IMR-90 (cell line): ENCODE data around the gene ALS2CL. TPM values are rescaled to one million over a fixed set of nuclear protein-coding genes. Genes with fewer than 3 reads are reported as not detected.

Experiments used
- ATAC-seq: fragments of 200-7000 bp; cut with Tn5 transposase; 2 replicates; pipeline ENCODE4 v1.9.1; 2020; ENCODE audit warnings: low read depth, mild to moderate bottlenecking, moderate library complexity
- BruUV-seq: library from RNA; stranded (reverse); fragments of 400-500 nt; replicated peaks from 2 replicates; lab custom pipeline; 2021; lab: Mats Ljungman, UMichigan
- CTCF ChIA-PET: fragments of 300-600 bp; formaldehyde crosslinking; extraction: SDS; loops from one replicate; lab custom pipeline; 2021; ENCODE audit warnings: antibody characterized with exemption; lab: Yijun Ruan, JAX
- POLR2A ChIA-PET: fragments of 300-600 bp; sonication (Branson Sonifier 250); formaldehyde crosslinking; loops from one replicate; lab custom pipeline; 2022; ENCODE audit warnings: antibody characterized with exemption; ENCODE audit not compliant: unreplicated experiment; lab: Charles Lee
- DNase-seq: peaks from one replicate; pipeline ENCODE4 v3.0.0; 2013
- H2AFZ ChIP-seq: replicated peaks from 2 replicates; pipeline ENCODE3; 2013; ENCODE audit warnings: low read length, mild to moderate bottlenecking; ENCODE audit not compliant: poor library complexity
- H2AK5ac ChIP-seq: 2 replicates; pipeline ENCODE4 v1.6.1; 2013; ENCODE audit warnings: low read depth, low read length, inconsistent platforms
- H2AK9ac ChIP-seq: replicated peaks from 2 replicates; pipeline ENCODE3; 2013; ENCODE audit warnings: mild to moderate bottlenecking, low read depth, low read length, moderate library complexity; ENCODE audit not compliant: poor library complexity
- H2BK120ac ChIP-seq: 2 replicates; pipeline ENCODE4 v1.6.1; 2013; ENCODE audit warnings: low read depth, low read length, inconsistent platforms
- H2BK15ac ChIP-seq: 3 replicates; pipeline ENCODE4 v1.6.1; 2013; ENCODE audit warnings: low read depth, low read length, inconsistent platforms
- H2BK20ac ChIP-seq: 2 replicates; pipeline ENCODE4 v1.6.1; 2013; ENCODE audit warnings: low read depth, mild to moderate bottlenecking, inconsistent platforms, low read length, moderate library complexity
- H2BK5ac ChIP-seq: 2 replicates; pipeline ENCODE4 v1.6.1; 2013; ENCODE audit warnings: mild to moderate bottlenecking, low read depth, low read length, inconsistent platforms; ENCODE audit not compliant: poor library complexity, severe bottlenecking
- H3K14ac ChIP-seq: replicated peaks from 2 replicates; pipeline ENCODE4 v1.6.1; 2013; ENCODE audit warnings: low read depth, low read length, inconsistent platforms
- H3K18ac ChIP-seq: 2 replicates; pipeline ENCODE4 v1.6.1; 2013; ENCODE audit warnings: low read depth, low read length, control low read depth
- H3K23ac ChIP-seq: 2 replicates; pipeline ENCODE4 v1.6.1; 2013; ENCODE audit warnings: low read depth, low read length, inconsistent platforms
- H3K27ac ChIP-seq: 2 replicates; pipeline ENCODE4 v1.5.1; 2013; ENCODE audit warnings: mild to moderate bottlenecking, control low read depth, low read length; ENCODE audit not compliant: insufficient read depth
- H3K27me3 ChIP-seq: 2 replicates; pipeline ENCODE4 v1.6.1; 2013; ENCODE audit warnings: low read length; ENCODE audit not compliant: control insufficient read depth, insufficient read depth
- H3K36me3 ChIP-seq: 2 replicates; pipeline ENCODE4 v1.6.1; 2013; ENCODE audit warnings: low read length, mixed read lengths; ENCODE audit not compliant: control insufficient read depth, insufficient read depth
- H3K4ac ChIP-seq: 2 replicates; pipeline ENCODE4 v1.6.1; 2013; ENCODE audit warnings: low read depth, low read length, inconsistent platforms
- H3K4me1 ChIP-seq: 2 replicates; pipeline ENCODE4 v1.6.1; 2013; ENCODE audit warnings: low read length, mixed read lengths; ENCODE audit not compliant: control insufficient read depth, insufficient read depth
- H3K4me2 ChIP-seq: 2 replicates; pipeline ENCODE4 v1.6.1; 2013; ENCODE audit warnings: low read depth, mild to moderate bottlenecking, control low read depth, low read length, moderate library complexity
- H3K4me3 ChIP-seq: 2 replicates; pipeline ENCODE4 v1.5.1; 2013; ENCODE audit warnings: low read depth, mild to moderate bottlenecking, control low read depth, low read length, moderate library complexity; ENCODE audit not compliant: insufficient read depth
- H3K56ac ChIP-seq: 2 replicates; pipeline ENCODE4 v1.6.1; 2013; ENCODE audit warnings: low read length, inconsistent platforms; ENCODE audit not compliant: insufficient read depth; ENCODE audit errors: extremely low read depth
- H3K79me1 ChIP-seq, 2 experiments: 2 replicates each; pipeline ENCODE4 v1.6.1; 2013; ENCODE audit warnings: low read length in 2 of 2, inconsistent platforms in 1 of 2, low read depth in 1 of 2
- H3K9ac ChIP-seq: 2 replicates; pipeline ENCODE4 v1.6.1; 2013; ENCODE audit warnings: low read depth, low read length, control low read depth
- H3K9me1 ChIP-seq: 2 replicates; pipeline ENCODE4 v1.6.1; 2013; ENCODE audit warnings: low read length, inconsistent platforms; ENCODE audit not compliant: insufficient read depth
- H3K9me3 ChIP-seq: 2 replicates; pipeline ENCODE4 v1.6.1; 2013; ENCODE audit warnings: low read length; ENCODE audit not compliant: control insufficient read depth, insufficient read depth
- H4K20me1 ChIP-seq: 2 replicates; pipeline ENCODE4 v1.6.1; 2013; ENCODE audit warnings: low read length, inconsistent platforms; ENCODE audit not compliant: insufficient read depth
- H4K5ac ChIP-seq: 2 replicates; pipeline ENCODE4 v1.6.1; 2013; ENCODE audit warnings: mild to moderate bottlenecking, low read depth, low read length, control low read depth
- H4K8ac ChIP-seq, 2 experiments: 2 replicates each; pipeline ENCODE4 v1.6.1; 2013; ENCODE audit warnings: low read depth in 2 of 2, low read length in 2 of 2, control low read depth in 1 of 2, inconsistent platforms in 1 of 2
- H4K91ac ChIP-seq: 2 replicates; pipeline ENCODE4 v1.6.1; 2013; ENCODE audit warnings: low read depth, low read length, inconsistent platforms; ENCODE audit not compliant: insufficient read depth
- CTCF ChIP-seq: conservative IDR thresholded peaks from 2 replicates; pipeline ENCODE4 v1.5.1; 2012; ENCODE audit warnings: mild to moderate bottlenecking, low read depth, low read length, improper control_type of control experiment
- MAFK ChIP-seq: IDR thresholded peaks from 2 replicates; pipeline ENCODE4 v1.6.1; 2012; ENCODE audit warnings: low read depth, low read length, improper control_type of control experiment
- NFE2L2 ChIP-seq: fragments of 150-350 bp; IDR thresholded peaks from 2 replicates; pipeline ENCODE4 v1.6.1; 2016; ENCODE audit warnings: low read depth, mild to moderate bottlenecking, low read length
- POLR2A ChIP-seq: IDR thresholded peaks from 2 replicates; pipeline ENCODE4 v1.6.1; 2012; ENCODE audit warnings: mild to moderate bottlenecking, low read depth, low read length
- RCOR1 ChIP-seq: IDR thresholded peaks from 2 replicates; pipeline ENCODE4 v1.6.1; 2012; ENCODE audit warnings: mild to moderate bottlenecking, low read length, improper control_type of control experiment; ENCODE audit not compliant: insufficient replicate concordance
- RFX5 ChIP-seq: IDR thresholded peaks from 2 replicates; pipeline ENCODE4 v1.8.0; 2012; ENCODE audit warnings: low read depth, mild to moderate bottlenecking, low read length, moderate library complexity
- SMC3 ChIP-seq: fragments of 150-350 bp; IDR thresholded peaks from 2 replicates; pipeline ENCODE4 v1.6.1; 2016; ENCODE audit warnings: low read depth, mild to moderate bottlenecking, antibody characterized with exemption, low read length, moderate library complexity
- WGBS, 2 experiments: methylation state at CpG; one replicate each; pipeline versions ENCODE4 v1.1.5 to v1.1.7; 2013; ENCODE audit warnings: missing lambda C conversion rate in 2 of 2; ENCODE audit not compliant: insufficient read length in 1 of 2; ENCODE audit errors: extremely low coverage in 2 of 2; 5-methylcytosine and 5-hydroxymethylcytosine counted together
- dilution Hi-C: fragments of 300-500 bp; cut with HindIII; formaldehyde crosslinking; loops from one replicate; pipeline ENCODE4 v1.14.3; 2018; ENCODE audit warnings: low sequenced_read_pairs; ENCODE audit not compliant: unreplicated experiment
- in situ Hi-C: fragments of 300-500 bp; cut with MboI; formaldehyde crosslinking; loops from 3 replicates; pipeline ENCODE4 v1.14.3; 2019; ENCODE audit warnings: low sequenced_read_pairs, inconsistent platforms, mixed read lengths
- intact Hi-C: fragments of 100-400 bp; cut with micrococcal nuclease; formaldehyde crosslinking; loops from 2 replicates; pipeline ENCODE4 v1.10.0; 2022
- polyA plus RNA-seq, 3 experiments: library from polyadenylated mRNA; depleted of rRNA; stranded (reverse); fragments of >200 nt; gene quantifications; 2 replicates each; pipeline ENCODE4 v1.2.3, GENCODE V29; 2012; ENCODE audit warnings: low replicate concordance in 1 of 3
- total RNA-seq: library from RNA; depleted of rRNA; stranded (reverse); fragments of >200 nt; gene quantifications from 2 replicates; pipeline ENCODE4 v1.2.3, GENCODE V29; 2012
- TF ChIP-seq, protein P1 (sequence below): fragments of 150-350 bp; IDR thresholded peaks from 2 replicates; pipeline ENCODE4 v1.6.1; 2016; ENCODE audit warnings: low read depth, mild to moderate bottlenecking, low read length, moderate library complexity, borderline replicate concordance
- TF ChIP-seq, protein P2 (sequence below): fragments of 150-350 bp; IDR thresholded peaks from 2 replicates; pipeline ENCODE4 v1.6.1; 2017; ENCODE audit warnings: mild to moderate bottlenecking, antibody characterized with exemption, low read length, low read depth

Gene ALS2CL
- total and polyA plus RNA-seq, 2 of the 4 experiments (the other 2 are of a cell fraction), result 2.2 to 4.8 TPM

GRCh38 chr3:46671541-46672348 is 21.7 kb downstream of the ALS2CL start:
- no peak overlapping the region for H4K8ac ChIP-seq
- H3K23ac ChIP-seq, result no peak overlapping the region
- no peak overlapping the region for H2BK20ac ChIP-seq
- ATAC-seq, result no peak
- BruUV-seq, result no TSS peak
- H3K9me3 ChIP-seq, result no peaks in the 10 kb centered on the region
- no peak overlapping the region for H4K91ac ChIP-seq
- H3K9me1 ChIP-seq, result no peaks in the 10 kb centered on the region
- H2BK15ac ChIP-seq, result no peak overlapping the region
- 0 out of 2 replicates have a peak, but pooled peaks cover 2% of the 10 kb centered on the region for H3K4me1 ChIP-seq
- dilution Hi-C loops, result no loop called here
- H3K14ac ChIP-seq, result no peak overlapping the region
- H3K9ac ChIP-seq, result no peak overlapping the region
- H3K56ac ChIP-seq, result no peak overlapping the region
- H2BK120ac ChIP-seq, result no peak overlapping the region
- no peak for DNase-seq
- no peak overlapping the region for H2AK5ac ChIP-seq
- in situ Hi-C loops, result no loop called here
- no peak overlapping the region for H3K18ac ChIP-seq
- H3K36me3 ChIP-seq, result peaks cover 5% of the 10 kb centered on the region; the same call in 1 of the 2 replicates
- H3K4ac ChIP-seq, result no peak overlapping the region
- intact Hi-C loops, result no loop called here
- TF ChIP-seq RFX5, result no peak
- TF ChIP-seq NFE2L2, result no peak
- TF ChIP-seq SMC3, result no peak
- TF ChIP-seq POLR2A, result no peak
- TF ChIP-seq, protein P1, sequence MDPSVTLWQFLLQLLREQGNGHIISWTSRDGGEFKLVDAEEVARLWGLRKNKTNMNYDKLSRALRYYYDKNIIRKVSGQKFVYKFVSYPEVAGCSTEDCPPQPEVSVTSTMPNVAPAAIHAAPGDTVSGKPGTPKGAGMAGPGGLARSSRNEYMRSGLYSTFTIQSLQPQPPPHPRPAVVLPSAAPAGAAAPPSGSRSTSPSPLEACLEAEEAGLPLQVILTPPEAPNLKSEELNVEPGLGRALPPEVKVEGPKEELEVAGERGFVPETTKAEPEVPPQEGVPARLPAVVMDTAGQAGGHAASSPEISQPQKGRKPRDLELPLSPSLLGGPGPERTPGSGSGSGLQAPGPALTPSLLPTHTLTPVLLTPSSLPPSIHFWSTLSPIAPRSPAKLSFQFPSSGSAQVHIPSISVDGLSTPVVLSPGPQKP, result no peak
- TF ChIP-seq, protein P2, sequence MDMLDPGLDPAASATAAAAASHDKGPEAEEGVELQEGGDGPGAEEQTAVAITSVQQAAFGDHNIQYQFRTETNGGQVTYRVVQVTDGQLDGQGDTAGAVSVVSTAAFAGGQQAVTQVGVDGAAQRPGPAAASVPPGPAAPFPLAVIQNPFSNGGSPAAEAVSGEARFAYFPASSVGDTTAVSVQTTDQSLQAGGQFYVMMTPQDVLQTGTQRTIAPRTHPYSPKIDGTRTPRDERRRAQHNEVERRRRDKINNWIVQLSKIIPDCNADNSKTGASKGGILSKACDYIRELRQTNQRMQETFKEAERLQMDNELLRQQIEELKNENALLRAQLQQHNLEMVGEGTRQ, result no peak
- TF ChIP-seq RCOR1, result no peak
- no peak for TF ChIP-seq MAFK
- TF ChIP-seq CTCF, result no peak
- H3K4me3 ChIP-seq, result no peak overlapping the region
- H3K27ac ChIP-seq, result no peak overlapping the region
- H4K5ac ChIP-seq, result no peak overlapping the region
- WGBS, 2 experiments, result 81% methylated on average over 7 of the region's 25 CpGs; no CpG with 5 or more reads in 1 of the 2 experiments
- no peaks in the 10 kb centered on the region for H4K20me1 ChIP-seq
- no peak overlapping the region for H3K4me2 ChIP-seq
- peak overlapping the region; percentile 21 for H2AFZ ChIP-seq
- POLR2A ChIA-PET, result no interaction called here
- H3K27me3 ChIP-seq, result no peaks in the 10 kb centered on the region
- CTCF ChIA-PET, result interaction anchor here (1.2 to 1.4 kb wide), 2 partner anchors 8 to 42 kb away, joined by 3 read pairs; no protein-coding TSS in a partner anchor
- no peak overlapping the region for H2AK9ac ChIP-seq
- H2BK5ac ChIP-seq, result no peak overlapping the region
- H3K79me1 ChIP-seq, result no peaks in the 10 kb centered on the region
